Heart right ventricle (tissue), 16 donors: ENCODE measurements around the gene THSD7A. TPM values are rescaled to one million over a fixed set of nuclear protein-coding genes. Genes with fewer than 3 reads are reported as not detected.

Experiments
- ATAC-seq, 8 donors: fragments of 200-7000 bp; cut with Tn5 transposase; one replicate each; pipeline ENCODE4 v1.9.1; 2020; ENCODE audit warnings: mild to moderate bottlenecking in 8 of 8, moderate library complexity in 8 of 8, moderate number of reproducible peaks in 1 of 8
- DNase-seq, 2 donors: peaks; one replicate each; pipeline ENCODE4 v3.0.0-alpha.2; 2020
- H3K27ac ChIP-seq, 10 donors: fragments of 200-600 bp; sonication (generic) in 2 of 10; one replicate each; pipeline versions ENCODE4 v1.5.0 to v1.8.0; 2020 to 2022; ENCODE audit warnings: mild to moderate bottlenecking in 3 of 10
- H3K27me3 ChIP-seq, 7 donors: fragments of 200-600 bp; one replicate each; pipeline ENCODE4 v1.8.0; 2021 to 2022; ENCODE audit warnings: mild to moderate bottlenecking in 2 of 7
- H3K36me3 ChIP-seq, 9 donors: fragments of 200-600 bp; sonication (generic) in 1 of 9; one replicate each; pipeline versions ENCODE4 v1.5.0 to v1.8.0; 2020 to 2022; ENCODE audit warnings: mild to moderate bottlenecking in 2 of 9
- H3K4me1 ChIP-seq, 9 donors: fragments of 200-600 bp; sonication (generic) in 1 of 9; one replicate each; pipeline versions ENCODE4 v1.5.0 to v1.8.0; 2020 to 2022; ENCODE audit warnings: mild to moderate bottlenecking in 4 of 9
- H3K4me3 ChIP-seq, 10 donors: fragments of 200-600 bp; sonication (generic) in 2 of 10; one replicate each; pipeline versions ENCODE4 v1.5.0 to v1.8.0; 2020 to 2022; ENCODE audit warnings: mild to moderate bottlenecking in 7 of 10, moderate library complexity in 2 of 10
- H3K9me3 ChIP-seq, 11 donors: fragments of 200-600 bp in 10 of 11; sonication (generic) in 2 of 11; one replicate each; pipeline versions ENCODE4 v1.5.0 to v1.8.0; 2013 to 2022; ENCODE audit warnings: mild to moderate bottlenecking in 2 of 11, control low read depth in 1 of 11, moderate library complexity in 1 of 11
- WGBS, 2 donors: extraction: QIAGEN DNeasy Blood & Tissue Kit; methylation state at CpG; one replicate each; pipeline ENCODE4 v1.1.7; 2013; ENCODE audit warnings: inconsistent platforms in 1 of 2; 5-methylcytosine and 5-hydroxymethylcytosine counted together
- intact Hi-C, 10 donors: fragments of 100-400 bp; cut with DNase I; formaldehyde crosslinking; loops; one replicate each; pipeline versions ENCODE4 v1.11.1 to v1.14.2; 2022
- polyA plus RNA-seq, 2 donors: library from polyadenylated mRNA; stranded (reverse); fragments of 200-250 nt; gene quantifications; one replicate each; pipeline ENCODE4 v1.2.3, GENCODE V29; 2013
- total RNA-seq, 10 donors: library from RNA; stranded (reverse); fragmentation: NEBNext Ultra II Directional in 3 of 10; extraction: Animal tissue kit (Norgen Biotek cat#: 25700) in 3 of 10; gene quantifications; one replicate each; pipeline versions ENCODE4 v1.2.1 to v1.2.4, GENCODE V29; 2021 to 2023
- TF ChIP-seq, protein P1 (sequence below), 9 donors: fragments of 200-600 bp; sonication (generic) in 2 of 9; IDR thresholded peaks; one replicate each; pipeline versions ENCODE4 v1.5.0 to v1.8.0; 2021 to 2022; ENCODE audit warnings: antibody characterized with exemption in 9 of 9, mild to moderate bottlenecking in 5 of 9, moderate library complexity in 1 of 9
- donor health status: Arrhythmogenic right ventricular cardiomyopathy.
- donor health status: ischemic (EF 13 %, LVEDD 7.1; RV severe dilation, severe dysfunction).
- donor health status: healthy with polysubstance abuse.
- donor health status: DM: no; HTN: yes; CAD: no.
- donor health status: DM: no; HTN: no; CAD: no.
- donor health status: ischemic (EF 25% LVEDD 6.9; RV normal size, moderate dysfunction).
- donor health status: ischemic (EF 25% LVEDD 5.7; RV mildly dilated, moderate dysfunction).
- donor health status: healthy.
- donor health status: DM: yes; HTN: yes; CAD: no.
- donor health status: Ischemic cardiomyopathy.
- donor health status: ischemic (EF 35%, LVEDD 5.7; RV mildly dilated, moderate dysfunction).
- donor health status: nonischemic (EF 11% LVEDD 7.7; RV severe dilation, severe dysfunction).
- donor health status: DM: yes; HTN: yes; CAD: no.
- donor health status: PGD.
- donor health status: ischemic (EF 29% LVEDD 5.4; RV normal size, mild dysfunction).
- donor health status: nonischemic (EF 23%, LVEDD 6.1; RV moderate dilation, normal function).

THSD7A gene
- total and polyA plus RNA-seq, 12 donors, result 0.22 to 3.4 (median 1.2) TPM

DNA sequence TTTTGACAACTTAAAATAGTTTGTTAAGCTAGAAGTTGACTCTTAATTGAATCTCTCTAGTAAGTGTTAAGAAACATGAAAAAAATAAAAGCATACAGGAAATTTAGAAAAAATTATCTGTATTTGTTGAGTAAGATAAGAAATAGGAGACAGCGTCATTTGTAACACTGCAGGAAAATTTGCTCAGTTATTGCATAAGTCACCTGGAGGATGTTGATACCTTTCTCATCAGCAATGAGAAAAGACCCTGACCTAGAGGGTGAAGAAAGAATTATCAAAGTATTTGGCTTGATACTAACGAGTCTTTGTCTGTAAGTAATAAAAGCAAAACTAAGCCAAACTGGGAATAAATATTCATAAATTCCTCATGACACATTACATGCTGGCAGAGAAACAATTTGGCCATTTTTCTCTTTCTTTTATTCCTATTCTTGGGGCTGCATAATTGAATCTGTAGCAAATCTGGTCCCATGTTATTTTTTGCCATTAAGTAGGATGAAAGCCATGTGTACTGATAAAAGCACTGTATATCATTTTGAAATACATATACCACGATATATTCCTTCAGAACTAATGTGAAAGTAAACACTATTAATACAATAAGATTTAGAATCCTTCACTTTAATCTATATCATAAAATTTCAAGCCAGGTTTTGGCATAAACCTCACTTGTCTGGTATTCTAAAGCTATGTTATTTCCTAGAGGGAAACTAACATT is 362.8 kb downstream of the THSD7A start:
- H3K9me3 ChIP-seq, result no peaks in the 10 kb centered on the region
- 59 to 70% methylated on average over 3 of the region's 3 CpGs for WGBS, 2 donors
- intact Hi-C loops, result no loop called here
- TF ChIP-seq, protein P1, sequence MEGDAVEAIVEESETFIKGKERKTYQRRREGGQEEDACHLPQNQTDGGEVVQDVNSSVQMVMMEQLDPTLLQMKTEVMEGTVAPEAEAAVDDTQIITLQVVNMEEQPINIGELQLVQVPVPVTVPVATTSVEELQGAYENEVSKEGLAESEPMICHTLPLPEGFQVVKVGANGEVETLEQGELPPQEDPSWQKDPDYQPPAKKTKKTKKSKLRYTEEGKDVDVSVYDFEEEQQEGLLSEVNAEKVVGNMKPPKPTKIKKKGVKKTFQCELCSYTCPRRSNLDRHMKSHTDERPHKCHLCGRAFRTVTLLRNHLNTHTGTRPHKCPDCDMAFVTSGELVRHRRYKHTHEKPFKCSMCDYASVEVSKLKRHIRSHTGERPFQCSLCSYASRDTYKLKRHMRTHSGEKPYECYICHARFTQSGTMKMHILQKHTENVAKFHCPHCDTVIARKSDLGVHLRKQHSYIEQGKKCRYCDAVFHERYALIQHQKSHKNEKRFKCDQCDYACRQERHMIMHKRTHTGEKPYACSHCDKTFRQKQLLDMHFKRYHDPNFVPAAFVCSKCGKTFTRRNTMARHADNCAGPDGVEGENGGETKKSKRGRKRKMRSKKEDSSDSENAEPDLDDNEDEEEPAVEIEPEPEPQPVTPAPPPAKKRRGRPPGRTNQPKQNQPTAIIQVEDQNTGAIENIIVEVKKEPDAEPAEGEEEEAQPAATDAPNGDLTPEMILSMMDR (IDR thresholded peaks at IDR 0.05), result no peak
- no peak for DNase-seq
- no peak overlapping the region for H3K27ac ChIP-seq
- no peaks in the 10 kb centered on the region for H3K36me3 ChIP-seq
- no peak overlapping the region for H3K4me3 ChIP-seq
- no peaks in the 10 kb centered on the region for H3K4me1 ChIP-seq
- no peaks in the 10 kb centered on the region for H3K27me3 ChIP-seq
- no peak for ATAC-seq

- DNase-seq (no peak), ATAC-seq (no peak)
- WGBS, 2 donors, result 85 to 87% methylated on average over 10 of the region's 10 CpGs
- TF ChIP-seq, protein P1 (IDR thresholded peaks at IDR 0.05), result no peak
- intact Hi-C loops, result no loop called here
- Histone ChIP-seq H3K4me1 (no peaks in the 10 kb centered on the region), H3K4me3 (no peak overlapping the region), H3K27ac (no peak overlapping the region), H3K27me3 (no peaks in the 10 kb centered on the region), H3K36me3 (no peaks in the 10 kb centered on the region), H3K9me3 (no peaks in the 10 kb centered on the region)
These were observed 365.4 kb downstream of the THSD7A start for GRCh38 chr7:11466517-11467105.

DNA sequence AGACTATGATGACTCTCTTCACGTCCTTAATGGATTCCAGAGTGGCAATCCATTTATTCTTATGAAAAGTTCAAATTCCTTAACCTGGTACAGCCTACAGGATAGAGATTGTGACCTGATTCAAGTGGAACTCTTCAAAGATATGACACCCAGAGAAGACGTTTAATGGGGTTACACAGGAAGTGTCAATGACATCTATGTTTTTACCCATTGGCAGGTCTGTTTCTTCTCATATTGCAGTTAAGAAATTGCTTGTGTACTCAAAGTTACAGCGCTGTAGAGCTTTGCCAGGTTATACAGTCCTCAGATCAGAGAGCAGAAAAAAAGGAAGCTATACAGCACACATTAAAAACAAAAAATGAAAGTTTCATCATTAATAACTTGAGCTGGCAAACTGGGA is 367.4 kb downstream of the THSD7A start:
- no peak for ATAC-seq
- no peak for DNase-seq

DNA sequence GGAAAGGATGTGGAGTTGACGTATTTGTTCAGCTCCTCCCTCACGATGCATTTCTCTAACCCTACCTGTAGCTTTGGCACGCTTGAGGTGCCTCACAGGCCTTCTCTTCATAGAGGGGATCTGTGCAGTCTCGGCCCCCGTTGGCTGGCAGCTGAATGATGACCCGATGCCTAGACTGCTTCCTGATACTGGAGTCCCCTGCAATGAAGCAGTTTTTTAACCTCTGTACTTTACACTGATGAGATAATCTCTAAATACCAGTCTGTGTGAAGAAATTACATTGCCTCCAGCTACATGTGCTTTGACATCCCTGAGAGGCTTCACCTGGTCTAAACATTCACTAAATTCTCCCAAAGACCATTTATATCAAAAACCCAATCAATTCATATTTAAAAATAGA is 370.1 kb downstream of the THSD7A start:
- no peaks in the 10 kb centered on the region for H3K9me3 ChIP-seq
- ATAC-seq (no peak), DNase-seq (no peak)
- peaks cover 0 to 19% (median 5%) of the 10 kb centered on the region in 9 donors for H3K4me1 ChIP-seq
- 83 to 88% methylated on average over 6 of the region's 6 CpGs for WGBS, 2 donors
- TF ChIP-seq, protein P1 (IDR thresholded peaks at IDR 0.05), result no peak
- no peaks in the 10 kb centered on the region for H3K27me3 ChIP-seq
- no peak overlapping the region for H3K4me3 ChIP-seq
- intact Hi-C loops, result no loop called here
- no peaks in the 10 kb centered on the region for H3K36me3 ChIP-seq
- no peak overlapping the region for H3K27ac ChIP-seq

More for the DNA sequence above, 367.4 kb downstream of the THSD7A start:
- no peaks in the 10 kb centered on the region for H3K9me3 ChIP-seq
- no peak overlapping the region for H3K4me3 ChIP-seq
- intact Hi-C loops, result no loop called here
- 61 to 75% methylated on average over 3 of the region's 3 CpGs for WGBS, 2 donors
- H3K4me1 ChIP-seq, result peaks cover 0 to 2% (median 0%) of the 10 kb centered on the region in 9 donors
- no peaks in the 10 kb centered on the region for H3K27me3 ChIP-seq
- H3K36me3 ChIP-seq, result no peaks in the 10 kb centered on the region
- TF ChIP-seq, protein P1 (IDR thresholded peaks at IDR 0.05), result no peak
- no peak overlapping the region for H3K27ac ChIP-seq
